Activated CD4-positive, alpha-beta T cell treated with anti-CD3 and anti-CD28 coated beads for 1 hour (primary cell): ENCODE results near the gene MAPK4.
"Not testable (repeated sequence)": the region's sequence is repeated elsewhere in the genome, so short reads cannot be mapped to it uniquely, and the experiment has no call there.

ENCODE experiments used
- DNase-seq: peaks from one replicate; pipeline ENCODE4 v3.0.0-alpha.2; 2020

The MAPK4 gene

GRCh38 chr18:50578030-50578429, 18.1 kb downstream of the MAPK4 start:
- no peak for DNase-seq

DNA sequence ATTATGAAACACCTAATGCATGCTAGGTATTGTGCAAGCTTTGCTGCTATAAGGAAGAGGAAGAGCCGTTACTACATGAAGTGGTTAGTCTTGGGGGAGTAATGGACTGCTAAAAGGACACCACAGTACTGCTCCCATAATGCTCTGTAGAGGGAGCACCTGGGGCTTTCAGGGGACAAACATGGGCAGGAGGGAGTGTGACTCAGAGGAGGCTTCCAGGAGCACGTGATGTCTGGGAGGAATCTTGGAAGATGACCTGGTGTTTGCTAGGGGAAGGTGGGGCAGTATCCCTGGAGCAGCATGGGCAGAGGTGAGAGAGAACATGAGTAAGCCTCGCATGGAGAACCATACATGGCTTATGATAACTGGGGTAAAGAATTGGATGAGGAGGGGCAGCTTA, 18.8 kb downstream of the MAPK4 start:
- no peak for DNase-seq

- DNase-seq, result no peak
Measured at GRCh38 chr18:50579061-50579774, 19.3 kb downstream of the MAPK4 start.

GRCh38 chr18:50581517-50581916, 21.6 kb downstream of the MAPK4 start:
- DNase-seq, result no peak

DNA sequence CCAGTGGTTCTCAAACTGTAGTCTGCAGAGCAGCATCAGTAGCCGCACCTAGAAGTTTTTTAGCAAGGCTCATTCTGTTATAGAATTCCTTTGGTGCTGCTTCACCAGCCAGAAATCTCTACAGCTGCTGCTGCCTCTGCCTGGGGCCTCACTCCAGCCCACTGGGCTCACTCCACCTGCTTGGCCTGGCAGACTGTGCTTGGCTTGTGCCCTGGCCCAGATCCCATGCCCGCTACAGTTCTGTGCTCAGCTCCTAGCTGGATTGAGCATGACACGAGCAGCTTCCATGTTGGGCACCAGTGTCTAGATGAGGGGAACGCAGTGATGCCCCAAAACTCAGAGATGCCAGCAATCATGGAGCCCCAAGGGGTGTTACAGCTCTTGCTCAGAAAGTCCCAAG, 22.6 kb downstream of the MAPK4 start:
- no peak for DNase-seq

GRCh38 chr18:50586710-50587109, 26.8 kb downstream of the MAPK4 start:
- no peak for DNase-seq

DNA sequence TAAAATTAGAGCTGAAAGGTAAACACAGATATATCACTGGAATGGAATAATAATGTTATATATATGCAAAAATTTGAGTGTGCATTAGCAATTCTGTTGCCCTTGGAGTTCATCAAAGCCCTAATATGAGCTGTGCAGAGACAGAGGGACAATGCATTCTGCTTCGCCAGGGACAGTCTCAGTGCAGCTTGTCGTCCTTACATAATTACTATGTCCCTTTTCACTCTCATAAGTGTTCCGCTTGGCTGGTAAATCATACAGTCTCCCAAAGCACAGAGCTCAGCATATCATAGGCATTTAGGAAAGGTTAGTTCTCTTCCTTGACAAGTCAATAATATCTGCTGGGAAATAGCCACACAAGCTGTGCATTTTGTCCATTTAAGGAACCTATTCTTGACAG, 30.7 kb downstream of the MAPK4 start:
- DNase-seq, result no peak

- DNase-seq, result no peak
Measured at GRCh38 chr18:50594012-50594411, 34.1 kb downstream of the MAPK4 start.

GRCh38 chr18:50594942-50595341, 35.1 kb downstream of the MAPK4 start:
- no peak for DNase-seq

- no peak for DNase-seq
Measured at GRCh38 chr18:50602466-50602865, 42.6 kb downstream of the MAPK4 start.

DNA sequence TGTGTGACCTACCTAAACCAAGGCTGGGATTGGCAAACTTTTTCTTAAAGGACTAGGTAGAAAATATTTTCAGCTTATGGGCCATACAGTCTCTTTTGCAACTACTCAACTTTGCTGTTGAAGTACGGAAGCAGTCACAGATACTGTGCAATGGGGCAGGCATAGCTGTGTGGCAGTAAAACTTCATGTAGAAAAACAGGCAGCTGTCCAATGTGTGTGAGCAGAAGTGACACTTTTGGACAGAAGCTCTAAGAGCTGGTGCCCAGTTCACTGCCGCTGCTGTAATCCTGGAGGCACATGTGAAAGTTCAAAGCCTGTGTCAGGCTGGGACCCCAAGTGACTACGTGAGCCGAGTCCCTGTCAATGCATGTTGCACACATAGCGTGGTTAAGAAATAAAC, 46.7 kb downstream of the MAPK4 start:
- DNase-seq, result no peak

GRCh38 chr18:50607378-50607926, 47.6 kb downstream of the MAPK4 start:
- no peak for DNase-seq

GRCh38 chr18:50609171-50609570, 49.3 kb downstream of the MAPK4 start:
- not testable (repeated sequence) for DNase-seq

DNA sequence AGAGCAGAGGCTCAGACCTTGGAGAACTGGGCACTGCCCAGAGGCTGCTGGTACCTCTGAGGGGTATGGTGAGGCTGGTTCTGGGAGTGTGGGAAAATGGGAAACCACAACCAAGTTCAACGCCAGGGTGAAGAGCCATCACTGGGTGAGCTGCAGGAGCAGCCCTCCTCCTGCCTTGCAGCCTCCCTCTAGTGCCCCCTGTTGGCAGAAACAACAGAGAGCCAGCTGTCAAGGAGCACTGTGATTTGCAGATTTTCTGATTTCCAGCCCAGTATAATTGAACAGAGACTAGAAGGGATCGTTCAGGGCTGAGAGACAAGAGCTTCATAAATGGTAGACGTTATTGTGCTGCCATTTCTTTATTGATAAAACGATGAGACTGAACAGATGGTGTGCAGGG, 50.5 kb downstream of the MAPK4 start:
- DNase-seq, result no peak

DNA sequence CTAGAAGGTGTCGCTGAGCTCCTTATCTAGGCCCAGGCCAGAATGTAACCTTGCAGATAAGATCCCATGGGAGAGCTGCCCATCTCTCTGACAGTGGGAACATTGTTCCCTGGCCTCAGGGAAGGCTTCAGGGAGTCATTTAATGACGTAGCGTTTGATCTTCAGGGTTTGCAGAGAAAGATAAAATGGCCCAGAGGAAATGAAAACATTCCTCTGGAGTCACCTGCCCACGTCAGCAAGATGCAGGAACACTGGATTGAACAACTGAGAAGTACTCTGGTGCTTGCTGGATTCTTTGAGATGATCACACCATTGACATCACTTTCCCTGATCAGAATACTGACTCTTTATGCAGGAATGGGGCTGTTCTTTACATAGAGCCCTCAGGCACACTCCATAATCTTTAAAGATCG, 51.6 kb downstream of the MAPK4 start:
- no peak for DNase-seq

DNA sequence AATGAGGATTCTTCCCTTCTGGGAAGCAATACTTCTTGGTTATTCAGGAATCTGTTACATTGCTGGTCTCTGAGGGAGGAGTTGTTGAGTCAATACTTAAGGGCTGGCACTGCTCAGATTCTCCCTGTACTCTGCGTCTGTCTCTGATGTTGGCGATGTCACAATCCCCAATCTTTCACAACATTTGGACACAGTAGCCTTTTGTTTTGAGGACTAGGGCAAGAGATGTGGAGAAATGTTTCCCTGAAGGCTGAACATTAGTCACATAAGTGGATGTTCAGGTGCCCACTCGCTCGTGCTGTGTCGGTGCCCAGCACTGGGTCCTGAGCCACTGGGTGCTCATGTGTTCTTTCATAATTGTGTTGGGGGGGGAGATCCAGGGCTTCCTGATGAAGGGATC, 55.0 kb downstream of the MAPK4 start:
- DNase-seq, result no peak

DNA sequence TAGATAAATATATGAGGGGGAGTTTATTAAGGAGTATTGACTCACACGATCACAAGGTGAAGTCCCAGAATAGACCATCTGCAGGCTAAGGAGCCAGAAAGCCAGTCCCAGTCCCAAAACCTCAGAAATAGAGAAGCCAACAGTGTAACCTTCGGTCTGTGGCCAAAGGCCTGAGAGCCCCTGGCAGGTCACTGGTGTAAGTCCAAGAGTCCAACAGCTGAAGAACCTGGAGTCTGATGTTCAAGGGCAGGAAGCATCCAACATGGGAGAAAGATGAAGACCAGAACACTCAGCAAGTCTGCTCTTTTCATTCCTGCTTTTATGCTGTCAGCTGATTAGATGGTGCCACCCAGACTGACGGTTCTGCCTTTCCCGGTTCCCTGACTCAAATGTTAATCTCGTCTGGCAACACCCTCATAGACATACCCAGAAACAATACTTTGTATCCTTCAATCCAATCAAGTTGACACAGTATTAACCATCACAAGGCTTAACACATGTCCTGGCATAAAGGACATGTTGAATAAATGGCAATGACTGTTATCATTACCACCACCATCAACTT, 56.7 kb downstream of the MAPK4 start:
- no peak for DNase-seq

- no peak for DNase-seq
Measured at GRCh38 chr18:50619861-50620275, 60.0 kb downstream of the MAPK4 start.

GRCh38 chr18:50620319-50620718, 60.4 kb downstream of the MAPK4 start:
- DNase-seq, result no peak

GRCh38 chr18:50621366-50621765, 61.5 kb downstream of the MAPK4 start:
- DNase-seq, result no peak

DNA sequence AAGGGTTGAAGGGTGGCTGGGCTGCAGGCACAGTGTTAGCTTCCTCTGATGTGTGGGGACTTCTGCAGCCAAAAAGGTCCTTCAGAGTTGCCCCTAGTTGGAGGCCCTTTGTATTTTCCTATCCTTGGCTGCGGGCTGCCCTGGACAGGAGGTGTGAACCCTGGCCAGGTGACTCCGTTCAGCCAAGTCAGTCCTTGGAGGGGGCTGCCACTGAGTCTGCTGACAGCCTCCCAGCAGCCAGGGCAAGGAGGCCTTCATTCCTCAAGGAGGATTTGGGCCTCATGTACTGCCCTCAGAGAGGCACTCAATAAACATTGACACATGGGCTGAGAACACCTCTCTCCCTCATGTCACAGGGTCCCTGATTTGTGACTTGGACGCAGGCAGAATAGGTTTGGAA, 62.4 kb downstream of the MAPK4 start:
- no peak for DNase-seq

- no peak for DNase-seq
Measured at GRCh38 chr18:50622865-50623393, 63.0 kb downstream of the MAPK4 start.

GRCh38 chr18:50623694-50624352, 63.9 kb downstream of the MAPK4 start:
- DNase-seq, result no peak

- DNase-seq, result no peak
Measured at GRCh38 chr18:50624981-50625380, 65.1 kb downstream of the MAPK4 start.
